ENCODE results near the gene RPS6KA6. TPM values are rescaled to one million over a fixed set of nuclear protein-coding genes. Genes with fewer than 3 reads are reported as not detected.

The RPS6KA6 gene
- total RNA-seq, 4 donors from 2014 or later: 0.05 to 0.40 (median 0.20) TPM

- H3K36me3 ChIP-seq: no peaks in the 10 kb centered on the region
- intact Hi-C loops (cut with DNase I; ENCODE audit: low total_unique reads): no loop called here
These were observed 34.5 kb downstream of the RPS6KA6 start for GRCh38 chrX:84153538-84153937.

GRCh38 chrX:84144991-84145390 lies 43.0 kb downstream of the RPS6KA6 start:
- TF ChIP-seq POLR2A (IDR thresholded peaks at IDR 0.05): no peak
- TF ChIP-seq CTCF (IDR thresholded peaks at IDR 0.05 in 4 of 5, conservative IDR thresholded peaks at IDR 0.05 in 1 of 5): no peak
- H3K4me1 ChIP-seq: no peaks in the 10 kb centered on the region
- H3K4me3 ChIP-seq: no peak overlapping the region
- no peaks in the 10 kb centered on the region for H3K27me3 ChIP-seq
- intact Hi-C loops (cut with DNase I; ENCODE audit: low total_unique reads): no loop called here
- DNase-seq: no peak
- H3K9me3 ChIP-seq: no peaks in the 10 kb centered on the region
- no peak for ATAC-seq
- no peak overlapping the region for H3K27ac ChIP-seq
- in situ Hi-C loops (cut with MboI; ENCODE audit: low sequenced_read_pairs in 4 of 4): no loop called here
- no peaks in the 10 kb centered on the region for H3K36me3 ChIP-seq

More at GRCh38 chrX:84153538-84153937, 34.5 kb downstream of the RPS6KA6 start:
- Histone ChIP-seq H3K4me3 (no peak overlapping the region), H3K27ac (no peak overlapping the region), H3K27me3 (no peaks in the 10 kb centered on the region), H3K4me1 (no peaks in the 10 kb centered on the region), H3K9me3 (no peaks in the 10 kb centered on the region)
- DNase-seq (no peak), ATAC-seq (no peak)
- TF ChIP-seq CTCF (IDR thresholded peaks at IDR 0.05 in 4 of 5, conservative IDR thresholded peaks at IDR 0.05 in 1 of 5): no peak
- no peak for TF ChIP-seq POLR2A (IDR thresholded peaks at IDR 0.05)
- in situ Hi-C loops (cut with MboI; ENCODE audit: low sequenced_read_pairs in 4 of 4): no loop called here

GRCh38 chrX:84144281-84144680 lies 43.7 kb downstream of the RPS6KA6 start:
- H3K27ac ChIP-seq: no peak overlapping the region
- in situ Hi-C loops (cut with MboI; ENCODE audit: low sequenced_read_pairs in 4 of 4) (no loop called here), intact Hi-C loops (cut with DNase I; ENCODE audit: low total_unique reads) (no loop called here)
- DNase-seq: no peak
- ATAC-seq: no peak
- TF ChIP-seq CTCF (IDR thresholded peaks at IDR 0.05 in 4 of 5, conservative IDR thresholded peaks at IDR 0.05 in 1 of 5): no peak
- TF ChIP-seq POLR2A (IDR thresholded peaks at IDR 0.05): no peak
- no peaks in the 10 kb centered on the region for H3K27me3 ChIP-seq
- no peaks in the 10 kb centered on the region for H3K9me3 ChIP-seq
- H3K4me3 ChIP-seq: no peak overlapping the region
- no peaks in the 10 kb centered on the region for H3K36me3 ChIP-seq
- H3K4me1 ChIP-seq: no peaks in the 10 kb centered on the region

GRCh38 chrX:84133023-84133422 lies 55.0 kb downstream of the RPS6KA6 start:
- no peaks in the 10 kb centered on the region for H3K9me3 ChIP-seq
- H3K4me3 ChIP-seq: no peak overlapping the region
- TF ChIP-seq POLR2A (IDR thresholded peaks at IDR 0.05) (no peak), CTCF (IDR thresholded peaks at IDR 0.05 in 4 of 5, conservative IDR thresholded peaks at IDR 0.05 in 1 of 5) (no peak)
- no peaks in the 10 kb centered on the region for H3K27me3 ChIP-seq
- in situ Hi-C loops (cut with MboI; ENCODE audit: low sequenced_read_pairs in 4 of 4) (no loop called here), intact Hi-C loops (cut with DNase I; ENCODE audit: low total_unique reads) (no loop called here)
- ATAC-seq (no peak), DNase-seq (no peak)
- H3K27ac ChIP-seq: no peak overlapping the region
- no peaks in the 10 kb centered on the region for H3K36me3 ChIP-seq
- no peaks in the 10 kb centered on the region for H3K4me1 ChIP-seq

- Histone ChIP-seq H3K9me3 (no peaks in the 10 kb centered on the region), H3K27ac (no peak overlapping the region), H3K27me3 (no peaks in the 10 kb centered on the region), H3K4me1 (no peaks in the 10 kb centered on the region), H3K4me3 (no peak overlapping the region), H3K36me3 (no peaks in the 10 kb centered on the region)
- TF ChIP-seq CTCF (IDR thresholded peaks at IDR 0.05 in 4 of 5, conservative IDR thresholded peaks at IDR 0.05 in 1 of 5): no peak
- no peak for TF ChIP-seq POLR2A (IDR thresholded peaks at IDR 0.05)
- DNase-seq: no peak
- in situ Hi-C loops (cut with MboI; ENCODE audit: low sequenced_read_pairs in 4 of 4): no loop called here
- no peak for ATAC-seq
- intact Hi-C loops (cut with DNase I; ENCODE audit: low total_unique reads): no loop called here
These were observed 64.4 kb downstream of the RPS6KA6 start for GRCh38 chrX:84123585-84123984.

Measured in gastrocnemius medialis (tissue), 4 donors.